Stimulated activated CD4-positive, alpha-beta T cell treated with anti-CD3 and anti-CD28 coated beads, Interleukin-12 subunit alpha, Interleukin-12 subunit beta, amount 100 ng/mL, for 48 hours (primary cell): ENCODE measurements around the gene ANKRD11.
A peak's percentile ranks its signal among the peaks of the same experiment; 100 is the strongest.

Source experiments
- DNase-seq, 3 donors: peaks; one replicate each; pipeline ENCODE4 v3.0.0-alpha.2; 2020; ENCODE audit warnings: low read depth in 2 of 3, low spot score in 1 of 3

The ANKRD11 gene

GRCh38 chr16:89507214-89507833 is 17.0 kb upstream of the ANKRD11 start:
- no peak for DNase-seq

DNA sequence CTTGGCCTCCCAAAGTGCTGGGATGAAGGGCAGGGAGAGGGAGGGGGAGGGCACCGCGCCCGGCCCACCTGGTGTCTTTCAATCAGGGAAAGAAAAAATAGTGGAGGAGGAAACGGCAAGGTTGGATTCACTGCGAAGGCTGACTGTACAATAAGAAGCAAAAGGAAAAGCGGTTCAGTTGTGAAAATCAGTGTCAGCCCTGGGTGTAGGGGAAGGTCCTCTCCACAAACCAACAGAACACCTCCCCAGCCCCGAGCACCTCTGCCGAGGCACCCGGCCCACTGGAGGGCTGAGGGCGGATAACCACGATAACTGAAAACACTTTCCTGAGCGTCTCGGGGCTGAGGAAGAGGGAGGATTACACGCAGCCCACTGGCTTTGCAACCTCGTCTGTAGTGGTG is 16.4 kb upstream of the ANKRD11 start:
- DNase-seq, result no peak

GRCh38 chr16:89506113-89506504 is 15.7 kb upstream of the ANKRD11 start:
- no peak for DNase-seq

DNA sequence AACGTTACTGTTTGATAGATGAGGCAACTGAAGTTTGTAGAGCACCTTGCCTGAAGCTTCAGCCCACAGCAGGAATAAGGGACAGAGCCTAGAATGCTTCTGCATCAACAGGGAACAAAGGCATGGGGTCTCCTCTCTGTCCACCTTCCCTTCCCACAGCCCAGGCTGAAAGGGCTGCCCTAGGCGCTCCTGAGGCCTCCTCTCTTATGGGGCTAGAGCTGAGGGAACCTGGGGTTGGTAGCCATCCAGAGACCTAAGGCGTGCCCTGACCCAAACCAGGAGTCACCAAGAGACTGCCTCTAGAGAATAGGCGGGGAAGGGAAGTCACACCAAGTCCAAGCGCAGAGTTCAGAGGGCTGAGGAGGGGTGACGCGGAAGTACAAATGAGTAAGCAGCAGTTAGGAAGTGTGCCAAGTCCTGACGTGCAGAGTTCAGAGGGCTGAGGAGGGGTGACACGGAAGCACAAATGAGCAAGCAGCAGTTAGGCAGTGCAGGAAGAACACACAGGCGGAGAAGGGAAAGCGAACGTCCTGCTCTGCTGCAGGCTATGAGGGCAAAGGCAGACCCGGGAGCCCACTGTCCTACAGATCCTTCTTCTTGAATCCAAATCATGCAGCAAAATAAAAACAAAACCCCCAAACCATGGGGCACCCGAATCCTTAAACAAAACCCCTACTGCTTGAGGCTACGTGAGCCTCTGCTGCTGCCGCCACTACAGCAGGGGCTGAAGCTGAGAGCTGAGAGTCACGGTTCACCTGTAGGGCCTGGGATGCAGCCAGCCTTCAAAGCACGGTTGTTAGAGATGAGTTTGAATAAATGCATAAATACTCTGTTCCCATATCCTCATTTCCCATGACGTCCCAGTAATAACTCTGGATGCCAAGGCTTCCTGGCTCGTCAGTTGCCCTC is 15.1 kb upstream of the ANKRD11 start:
- DNase-seq, result peak; percentile 80 to 87 (median 86)

DNA sequence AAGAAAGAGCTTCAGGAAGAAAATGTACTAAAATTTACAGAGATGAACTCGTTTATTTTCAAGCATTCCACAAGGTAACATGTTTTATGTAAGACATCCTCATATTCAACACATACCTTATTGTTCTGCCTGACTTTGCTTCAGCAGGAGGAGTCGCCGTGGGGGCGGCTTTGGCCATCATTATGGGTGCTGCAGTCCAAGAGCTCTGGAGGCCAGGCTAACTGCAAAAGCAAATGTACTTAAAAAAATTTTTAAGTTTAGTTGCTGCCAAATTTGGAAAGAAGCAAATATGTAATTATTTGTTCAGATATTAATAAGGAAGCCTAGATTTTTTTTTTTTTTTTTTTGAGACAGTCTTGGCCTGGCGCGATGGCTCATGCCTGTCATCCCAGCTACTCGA is 13.7 kb upstream of the ANKRD11 start:
- no peak for DNase-seq

GRCh38 chr16:89502081-89502843 is 11.9 kb upstream of the ANKRD11 start:
- no peak for DNase-seq

DNA sequence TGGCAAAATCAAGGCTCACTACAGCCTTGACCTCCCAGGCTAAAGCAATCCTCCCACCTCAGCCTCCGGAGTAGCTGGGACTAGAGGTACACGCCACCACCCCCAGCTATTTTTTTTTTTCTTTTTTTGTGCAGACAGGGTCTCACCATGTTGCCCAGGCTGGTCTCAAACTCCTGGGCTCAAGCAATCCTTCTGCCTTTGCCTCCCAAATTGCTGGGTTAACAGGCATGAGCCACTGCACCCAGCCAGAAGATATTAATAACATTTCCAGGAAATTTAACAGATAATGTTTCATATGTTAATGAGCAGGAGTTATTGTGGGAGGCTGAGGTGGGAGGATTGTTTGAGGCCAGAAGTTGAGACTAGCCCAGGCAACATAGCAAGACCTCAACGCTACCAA is 9.4 kb upstream of the ANKRD11 start:
- no peak for DNase-seq

GRCh38 chr16:89498839-89499238 is 8.5 kb upstream of the ANKRD11 start:
- DNase-seq, result no peak

DNA sequence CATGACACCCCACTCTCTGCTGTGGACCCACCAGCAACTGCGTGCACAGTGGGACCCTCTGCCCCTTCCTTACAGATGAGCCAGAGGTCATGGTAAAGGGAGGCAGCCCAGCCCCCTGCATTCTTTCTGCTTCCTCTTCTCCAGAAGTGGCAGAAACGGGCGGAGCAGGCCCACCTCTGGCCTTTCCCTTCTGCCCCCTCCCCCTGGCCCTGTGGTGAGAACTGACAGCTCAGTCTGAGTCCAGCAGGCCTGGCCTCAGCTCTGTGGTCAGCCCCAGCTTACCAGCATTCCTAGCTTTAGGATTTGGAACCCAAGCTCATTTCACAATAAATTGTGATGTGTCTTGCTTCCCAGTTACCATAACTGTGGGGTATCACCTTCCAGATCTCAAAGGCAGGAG is 4.8 kb upstream of the ANKRD11 start:
- DNase-seq, result no peak

DNA sequence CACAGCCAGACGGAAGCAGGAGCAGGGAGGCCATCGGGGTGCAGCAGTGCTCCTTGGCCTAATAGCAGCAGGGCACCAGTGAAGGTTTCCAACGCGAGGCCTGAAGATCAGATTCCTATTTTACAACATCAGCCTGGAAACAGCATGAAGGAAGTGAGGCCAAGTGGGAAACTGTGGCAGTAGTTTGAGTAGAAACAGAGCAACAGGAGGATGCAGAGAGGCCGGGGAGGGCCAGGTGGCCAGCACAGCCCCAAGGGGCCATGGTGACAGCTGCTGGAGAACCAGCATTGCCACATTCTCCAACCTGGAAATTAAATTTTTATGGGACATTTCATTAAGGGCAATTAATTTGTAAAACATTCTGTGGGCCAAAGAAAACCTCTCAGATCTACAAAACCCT is 3.4 kb upstream of the ANKRD11 start:
- no peak for DNase-seq

DNA sequence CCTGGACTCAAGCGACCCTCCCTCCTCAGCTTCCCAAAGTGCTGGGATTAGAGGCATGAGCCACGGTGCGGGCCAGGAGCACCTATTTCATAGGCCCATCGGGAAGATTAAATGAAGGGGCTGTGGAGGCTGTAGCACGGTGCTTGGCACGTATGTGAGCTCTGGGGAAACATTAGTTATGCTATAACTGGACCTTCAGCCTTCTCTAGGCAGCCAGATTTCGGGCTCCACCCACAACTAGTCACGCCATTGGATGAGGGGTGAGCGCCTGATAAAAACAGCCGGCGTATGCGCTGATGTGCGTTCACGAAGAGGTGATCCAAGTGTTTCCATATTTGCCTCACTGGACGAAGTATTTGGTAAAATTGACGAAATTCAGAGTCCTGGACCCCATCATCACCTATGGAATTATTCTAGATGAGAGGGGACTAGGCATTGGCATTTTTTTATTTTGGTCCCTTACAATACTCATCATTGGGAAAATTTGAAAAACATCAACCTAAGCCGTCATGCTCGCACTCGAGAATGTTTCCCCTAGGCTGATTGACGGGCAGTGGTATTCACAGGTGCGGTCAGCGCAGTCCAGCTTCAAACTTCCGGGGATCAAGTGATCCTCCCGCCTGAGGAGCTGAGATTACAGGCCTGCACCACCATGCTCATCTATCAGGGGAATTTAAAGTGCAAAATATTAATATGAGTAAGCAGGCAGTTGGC is 1.8 kb upstream of the ANKRD11 start:
- DNase-seq, result no peak

DNA sequence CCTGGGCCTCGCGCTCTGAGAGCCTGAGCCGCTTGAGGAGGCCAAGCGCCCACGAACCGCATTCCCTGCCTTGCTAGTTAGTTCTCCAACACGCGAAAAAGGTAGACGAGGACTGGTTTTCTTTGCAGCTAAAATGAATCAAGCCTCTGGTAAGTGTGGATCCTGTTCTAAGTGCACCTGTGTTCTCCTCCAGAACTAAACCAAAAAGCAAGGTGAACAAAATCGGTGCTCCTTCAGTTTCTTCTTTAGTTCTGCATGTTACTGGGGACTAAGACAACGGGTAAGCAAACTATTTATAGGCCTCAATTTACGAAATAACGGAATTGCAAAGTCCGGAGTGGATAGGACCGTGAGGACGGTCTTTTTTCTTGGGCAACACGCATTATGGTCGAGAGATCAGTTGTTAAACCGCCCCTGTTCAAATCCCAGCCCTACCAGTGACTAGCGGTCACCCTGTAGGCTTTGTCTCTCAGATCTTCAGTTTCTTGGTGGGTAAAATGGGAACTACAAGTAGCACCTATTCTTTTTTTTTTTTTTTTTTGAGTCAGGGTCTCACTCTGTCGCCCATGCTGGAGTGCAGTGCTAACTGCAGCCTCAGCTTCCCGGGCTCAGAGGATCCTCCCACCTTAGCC is 993 bp upstream of the ANKRD11 start:
- no peak for DNase-seq

- DNase-seq, result no peak
Measured at GRCh38 chr16:89489898-89490438, 393 bp downstream of the ANKRD11 start.

DNA sequence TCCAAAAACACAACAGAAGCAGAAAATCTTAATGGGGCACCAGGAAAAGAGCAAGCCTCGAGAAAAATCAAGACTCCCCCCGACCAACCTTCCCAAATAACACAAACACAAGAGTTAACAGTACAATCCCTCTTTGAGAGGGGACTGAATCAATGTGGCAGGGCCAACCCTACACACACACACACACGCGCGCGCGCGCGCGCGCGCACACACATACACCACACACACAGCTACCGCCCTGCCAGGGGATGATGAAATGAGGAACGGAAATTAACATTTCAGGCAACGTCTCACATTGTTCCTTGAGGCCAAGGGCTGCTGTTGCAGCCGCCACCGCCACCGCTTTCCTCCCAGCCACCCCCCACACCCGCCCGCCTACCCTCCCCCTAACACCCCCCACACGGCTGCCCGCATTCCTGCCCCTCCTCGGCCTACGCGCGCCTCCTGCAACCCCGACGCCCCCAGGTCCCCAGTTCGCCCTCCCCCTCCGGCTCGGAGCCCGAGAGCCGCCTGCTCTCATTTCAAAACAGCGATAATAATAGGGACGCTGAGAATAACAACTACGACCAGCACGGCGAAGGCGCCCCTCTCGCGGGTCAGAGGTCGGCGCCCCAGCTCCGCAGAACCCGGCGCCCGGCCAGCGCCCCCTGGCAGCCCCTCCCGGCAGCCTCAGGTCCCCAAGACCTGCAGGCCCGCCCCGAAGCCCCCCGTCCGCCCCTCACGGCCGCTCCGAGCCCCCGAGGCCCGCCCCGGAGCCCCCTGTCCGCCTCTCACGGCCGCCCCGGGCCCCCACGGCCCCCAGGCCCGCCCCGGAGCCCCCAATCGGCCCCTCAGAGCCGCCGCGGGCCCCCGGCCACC is 1.1 kb downstream of the ANKRD11 start:
- DNase-seq, result peak; percentile 64 to 74 (median 69)

DNA sequence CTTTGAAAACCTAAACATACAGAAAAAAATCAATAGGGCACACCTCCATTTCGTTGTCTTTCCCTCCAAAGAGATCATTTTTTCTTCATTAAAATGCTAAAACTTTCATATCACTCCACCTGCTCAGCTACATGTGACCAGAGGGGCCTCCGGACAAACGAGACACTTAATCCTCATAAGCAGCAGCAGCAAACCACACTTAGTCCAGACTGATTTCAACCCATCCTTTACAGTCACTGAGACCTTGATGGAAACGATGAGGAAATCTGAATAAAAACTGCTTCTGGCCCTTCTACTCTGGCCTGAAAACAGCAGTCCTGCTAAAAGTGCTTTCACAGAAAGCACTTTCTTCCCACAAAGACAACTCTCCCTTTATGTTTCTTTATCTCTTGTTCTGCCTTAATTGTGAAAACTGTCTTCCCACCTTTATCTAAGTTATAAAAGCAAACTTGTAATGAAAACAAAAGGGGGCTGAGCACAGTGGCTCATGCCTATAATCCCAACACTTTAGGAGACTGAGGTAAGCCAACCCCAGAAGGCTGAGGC is 4.6 kb downstream of the ANKRD11 start:
- DNase-seq, result no peak

GRCh38 chr16:89484923-89485679 is 5.3 kb downstream of the ANKRD11 start:
- no peak for DNase-seq

- no peak for DNase-seq
Measured at GRCh38 chr16:89484041-89484501, 6.3 kb downstream of the ANKRD11 start.

GRCh38 chr16:89482817-89483205 is 7.5 kb downstream of the ANKRD11 start:
- no peak for DNase-seq
